ENCODE data around the gene FGD6.
"Not testable (repeated sequence)": the region's sequence is repeated elsewhere in the genome, so short reads cannot be mapped to it uniquely, and the experiment has no call there.

Gene FGD6

GRCh38 chr12:95238150-95238549 is 20.9 kb upstream of the FGD6 start:
- no peak overlapping the region for H3K27ac ChIP-seq
- CTCF ChIA-PET = interaction anchor here (0.9 kb wide), 1 partner anchor 53 kb away, joined by 4 read pairs; no protein-coding TSS in a partner anchor
- no peak for TF ChIP-seq CTCF (conservative IDR thresholded peaks at IDR 0.05; ENCODE audit: low read depth)
- POLR2A ChIA-PET (ENCODE audit: low non-redundant PET) = no interaction called here
- DNase-seq (ENCODE audit: low spot score) = no peak

GRCh38 chr12:95237315-95237714 is 20.0 kb upstream of the FGD6 start:
- DNase-seq (ENCODE audit: low spot score) = no peak
- TF ChIP-seq CTCF (conservative IDR thresholded peaks at IDR 0.05; ENCODE audit: low read depth) = no peak
- POLR2A ChIA-PET (ENCODE audit: low non-redundant PET) = no interaction called here
- CTCF ChIA-PET = interaction anchor here (0.9 kb wide), 1 partner anchor 54 kb away, joined by 4 read pairs; no protein-coding TSS in a partner anchor
- no peak overlapping the region for H3K27ac ChIP-seq

- CTCF ChIA-PET; DNase-seq (ENCODE audit: low spot score); H3K27ac ChIP-seq; POLR2A ChIA-PET (ENCODE audit: low non-redundant PET): not testable (repeated sequence)
Measured at GRCh38 chr12:95235621-95236020, 18.4 kb upstream of the FGD6 start.

GRCh38 chr12:95234187-95234586 is 16.9 kb upstream of the FGD6 start:
- H3K27ac ChIP-seq; DNase-seq (ENCODE audit: low spot score); CTCF ChIA-PET; POLR2A ChIA-PET (ENCODE audit: low non-redundant PET): not testable (repeated sequence)

- no peak for TF ChIP-seq CTCF (conservative IDR thresholded peaks at IDR 0.05; ENCODE audit: low read depth)
- CTCF ChIA-PET = no interaction called here
- POLR2A ChIA-PET (ENCODE audit: low non-redundant PET) = no interaction called here
- no peak overlapping the region for H3K27ac ChIP-seq
- peak; percentile 12 for DNase-seq (ENCODE audit: low spot score)
Measured at GRCh38 chr12:95231190-95231589, 13.9 kb upstream of the FGD6 start.

GRCh38 chr12:95230313-95230712 is 13.0 kb upstream of the FGD6 start:
- ChIA-PET CTCF (no interaction called here), POLR2A (ENCODE audit: low non-redundant PET) (no interaction called here)
- no peak for TF ChIP-seq CTCF (conservative IDR thresholded peaks at IDR 0.05; ENCODE audit: low read depth)
- H3K27ac ChIP-seq = no peak overlapping the region
- no peak for DNase-seq (ENCODE audit: low spot score)

- DNase-seq (ENCODE audit: low spot score) = no peak
- H3K27ac ChIP-seq = no peak overlapping the region
- ChIA-PET CTCF (interaction anchor here (0.7 kb wide), 1 partner anchor 185 kb away, joined by 4 read pairs; no protein-coding TSS in a partner anchor), POLR2A (ENCODE audit: low non-redundant PET) (interaction anchor here (0.6 to 0.7 kb wide), 2 partner anchors 29 to 113 kb away, joined by 4 to 8 read pairs; no protein-coding TSS in a partner anchor)
- TF ChIP-seq CTCF (conservative IDR thresholded peaks at IDR 0.05; ENCODE audit: low read depth) = no peak
Measured at GRCh38 chr12:95229636-95230035, 12.4 kb upstream of the FGD6 start.

GRCh38 chr12:95228617-95229016 is 11.3 kb upstream of the FGD6 start:
- no peak overlapping the region for H3K27ac ChIP-seq
- CTCF ChIA-PET = no interaction called here
- no peak for TF ChIP-seq CTCF (conservative IDR thresholded peaks at IDR 0.05; ENCODE audit: low read depth)
- POLR2A ChIA-PET (ENCODE audit: low non-redundant PET) = no interaction called here
- DNase-seq (ENCODE audit: low spot score) = no peak

Data from RWPE1 (cell line).